GM23248 (cell line): Measurements from ENCODE around the gene LHB. TPM values are rescaled to one million over a fixed set of nuclear protein-coding genes. Genes with fewer than 3 reads are reported as not detected.
A peak's percentile ranks its signal among the peaks of the same experiment; 100 is the strongest.

Source experiments
- DNase-seq: peaks from one replicate; pipeline ENCODE4 v3.0.0-alpha.2; 2015
- H2AFZ ChIP-seq: fragments of 200-600 bp; sonication (generic); 2 replicates; pipeline ENCODE4 v1.6.1; 2016; ENCODE audit warnings: antibody characterized with exemption
- H3F3A ChIP-seq: fragments of 200-600 bp; sonication (generic); 2 replicates; pipeline ENCODE4 v1.6.1; 2016; ENCODE audit warnings: mild to moderate bottlenecking, antibody characterized with exemption, mixed run types; ENCODE audit not compliant: insufficient read depth
- H3K27ac ChIP-seq: fragments of 200-600 bp; sonication (generic); 2 replicates; pipeline ENCODE4 v1.5.1; 2016; ENCODE audit warnings: mild to moderate bottlenecking
- H3K27me3 ChIP-seq: fragments of 200-600 bp; sonication (generic); replicated peaks from 2 replicates; pipeline ENCODE4 v1.6.1; 2016; ENCODE audit warnings: mild to moderate bottlenecking; ENCODE audit not compliant: insufficient read depth
- H3K36me3 ChIP-seq: fragments of 200-600 bp; sonication (generic); 2 replicates; pipeline ENCODE4 v1.6.1; 2016; ENCODE audit warnings: low read depth, mild to moderate bottlenecking
- H3K4me1 ChIP-seq: fragments of 200-600 bp; sonication (generic); 2 replicates; pipeline ENCODE4 v1.6.1; 2016; ENCODE audit warnings: mild to moderate bottlenecking; ENCODE audit not compliant: insufficient read depth
- H3K4me2 ChIP-seq: fragments of 200-600 bp; sonication (generic); one replicate; pipeline ENCODE4 v1.6.1; 2016; ENCODE audit warnings: mild to moderate bottlenecking; ENCODE audit not compliant: unreplicated experiment
- H3K4me3 ChIP-seq: fragments of 200-600 bp; sonication (generic); 2 replicates; pipeline ENCODE4 v1.5.1; 2016; ENCODE audit warnings: mild to moderate bottlenecking
- H3K79me2 ChIP-seq: fragments of 200-600 bp; sonication (generic); 2 replicates; pipeline ENCODE4 v1.6.1; 2016; ENCODE audit warnings: mild to moderate bottlenecking; ENCODE audit not compliant: insufficient read depth
- H3K9ac ChIP-seq: fragments of 200-600 bp; sonication (generic); 2 replicates; pipeline ENCODE4 v1.6.1; 2016; ENCODE audit warnings: mild to moderate bottlenecking
- H3K9me2 ChIP-seq: fragments of 200-600 bp; sonication (generic); 2 replicates; pipeline ENCODE4 v1.6.1; 2016; ENCODE audit warnings: mixed run types, mild to moderate bottlenecking, moderate library complexity; ENCODE audit not compliant: insufficient read depth
- H3K9me3 ChIP-seq: fragments of 200-600 bp; sonication (generic); one replicate; pipeline ENCODE4 v1.6.1; 2017; ENCODE audit warnings: low read depth
- H4K20me1 ChIP-seq: fragments of 200-600 bp; sonication (generic); 2 replicates; pipeline ENCODE4 v1.6.0; 2016; ENCODE audit not compliant: insufficient read depth
- EZH2 ChIP-seq: fragments of 200-600 bp; sonication (generic); IDR thresholded peaks from 2 replicates; pipeline ENCODE4 v1.6.1; 2018; ENCODE audit warnings: antibody characterized with exemption, mild to moderate bottlenecking; ENCODE audit not compliant: insufficient read depth, poor library complexity, severe bottlenecking
- EZH2phosphoT487 ChIP-seq: fragments of 200-600 bp; sonication (generic); IDR thresholded peaks from 2 replicates; pipeline ENCODE4 v1.6.1; 2018; ENCODE audit warnings: antibody characterized with exemption, moderate library complexity, mild to moderate bottlenecking, low read depth; ENCODE audit not compliant: insufficient read depth
- WGBS, 2 experiments: methylation state at CpG; one replicate each; pipeline ENCODE4 v1.1.6; 2015 to 2017; ENCODE audit warnings: low lambda C conversion rate in 2 of 2, low coverage in 1 of 2; ENCODE audit errors: missing lambda C conversion rate in 2 of 2; 5-methylcytosine and 5-hydroxymethylcytosine counted together
- in situ Hi-C: fragments of 300-500 bp; cut with MboI; formaldehyde crosslinking; loops from 2 replicates; pipeline ENCODE4 v1.15.0; 2020
- polyA plus RNA-seq: library from polyadenylated mRNA; unstranded; fragments of >200 nt; fragmentation: Nextera tagmentation; extraction: Ambion mirVana; gene quantifications from 2 replicates; pipeline ENCODE4 v1.2.1, GENCODE V29; 2016
- total RNA-seq: library from RNA; depleted of rRNA; stranded (reverse); fragments of >200 nt; shearing (Covaris generic); gene quantifications from 2 replicates; pipeline ENCODE4 v1.2.3, GENCODE V29; 2014

The LHB gene
- total and polyA plus RNA-seq, 2 experiments from 2014 or later, result 0.54 TPM; not detected in 1

DNA sequence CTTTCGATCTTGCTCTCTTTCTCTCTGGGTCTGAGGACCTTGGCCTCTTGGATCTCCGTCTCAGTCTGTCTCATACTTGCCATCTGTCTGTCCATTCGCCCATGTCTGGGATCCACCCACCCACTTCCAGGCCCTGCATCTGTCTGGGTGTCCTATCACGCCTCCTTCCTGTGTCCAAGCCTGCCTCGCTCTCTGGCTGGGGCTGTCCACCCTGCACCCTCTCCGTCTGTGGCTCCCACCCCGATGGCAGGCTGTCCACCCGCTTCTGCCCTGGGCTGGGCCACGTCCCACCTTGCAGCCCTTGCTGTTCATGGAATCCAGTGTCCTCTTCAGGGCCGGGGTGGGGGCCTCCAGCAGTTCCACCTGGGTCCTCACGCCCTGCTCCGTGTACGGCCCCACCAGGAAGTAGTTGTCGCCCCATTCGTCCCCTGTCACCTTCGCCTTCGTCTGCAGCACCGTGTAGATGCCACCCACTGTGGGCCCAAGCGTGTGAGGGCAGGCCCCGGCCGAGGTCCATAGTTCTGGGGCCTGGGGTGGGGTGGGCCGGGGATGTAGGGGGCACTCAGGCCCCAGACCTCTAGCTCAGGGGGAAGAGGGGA, 25.8 kb downstream of the LHB start:
- Histone ChIP-seq H3K4me1 (peaks cover 17% of the 10 kb centered on the region; the same call in 1 of the 2 replicates), H3F3A (0 out of 2 replicates have a peak, but pooled peaks cover 5% of the 10 kb centered on the region), H3K27ac (no peak overlapping the region), H3K4me3 (peak overlapping the region; percentile 97), H3K9me2 (no peaks in the 10 kb centered on the region), H3K79me2 (peaks cover 82% of the 10 kb centered on the region), H3K9me3 (no peaks in the 10 kb centered on the region), H3K27me3 (no peaks in the 10 kb centered on the region), H3K4me2 (peak overlapping the region; percentile 92), H2AFZ (no peak overlapping the region), H3K36me3 (peaks cover 21% of the 10 kb centered on the region; the same call in 1 of the 2 replicates), H3K9ac (peak overlapping the region; percentile 99), H4K20me1 (0 out of 2 replicates have a peak, but pooled peaks cover 4% of the 10 kb centered on the region)
- in situ Hi-C loops, result no loop called here
- no peak for DNase-seq
- TF ChIP-seq EZH2 (no peak), EZH2phosphoT487 (no peak)
- 74% methylated on average over 19 to 22 of the region's 22 CpGs for WGBS, 2 experiments

DNA sequence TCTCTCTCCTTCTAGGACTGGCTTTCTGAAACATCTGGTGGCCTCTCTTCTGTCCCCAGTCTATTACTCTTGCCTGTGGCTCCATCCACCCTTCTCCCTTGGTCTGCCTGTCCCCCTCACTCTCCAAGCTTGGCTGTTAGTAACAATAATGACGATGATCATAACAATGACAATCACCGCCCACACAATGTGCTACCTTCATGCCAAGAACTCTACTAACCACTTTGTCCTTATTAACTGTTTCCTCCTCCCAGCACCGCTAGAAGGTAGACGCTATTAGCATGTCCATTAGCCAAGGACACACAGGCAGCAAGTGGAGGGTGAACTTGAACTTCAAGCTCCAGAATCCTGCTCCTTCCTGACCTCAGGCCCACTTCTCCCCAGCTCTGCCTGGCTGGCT, 26.5 kb downstream of the LHB start:
- no peak for TF ChIP-seq EZH2phosphoT487
- TF ChIP-seq EZH2, result no peak
- Histone ChIP-seq H3K9ac (peak overlapping the region; percentile 20; the same call in 1 of the 2 replicates), H3K27ac (no peak overlapping the region), H4K20me1 (0 out of 2 replicates have a peak, but pooled peaks cover 4% of the 10 kb centered on the region), H3K27me3 (no peaks in the 10 kb centered on the region), H2AFZ (no peak overlapping the region), H3F3A (0 out of 2 replicates have a peak, but pooled peaks cover 5% of the 10 kb centered on the region), H3K79me2 (peaks cover 75% of the 10 kb centered on the region), H3K9me2 (no peaks in the 10 kb centered on the region), H3K4me2 (peak overlapping the region; percentile 11), H3K9me3 (no peaks in the 10 kb centered on the region), H3K4me1 (peaks cover 17% of the 10 kb centered on the region; the same call in 1 of the 2 replicates), H3K36me3 (peaks cover 24% of the 10 kb centered on the region; the same call in 1 of the 2 replicates), H3K4me3 (no peak overlapping the region)
- WGBS, 2 experiments, result 61 to 67% methylated on average over 4 of the region's 4 CpGs
- in situ Hi-C loops, result no loop called here
- peak; percentile 36 for DNase-seq

DNA sequence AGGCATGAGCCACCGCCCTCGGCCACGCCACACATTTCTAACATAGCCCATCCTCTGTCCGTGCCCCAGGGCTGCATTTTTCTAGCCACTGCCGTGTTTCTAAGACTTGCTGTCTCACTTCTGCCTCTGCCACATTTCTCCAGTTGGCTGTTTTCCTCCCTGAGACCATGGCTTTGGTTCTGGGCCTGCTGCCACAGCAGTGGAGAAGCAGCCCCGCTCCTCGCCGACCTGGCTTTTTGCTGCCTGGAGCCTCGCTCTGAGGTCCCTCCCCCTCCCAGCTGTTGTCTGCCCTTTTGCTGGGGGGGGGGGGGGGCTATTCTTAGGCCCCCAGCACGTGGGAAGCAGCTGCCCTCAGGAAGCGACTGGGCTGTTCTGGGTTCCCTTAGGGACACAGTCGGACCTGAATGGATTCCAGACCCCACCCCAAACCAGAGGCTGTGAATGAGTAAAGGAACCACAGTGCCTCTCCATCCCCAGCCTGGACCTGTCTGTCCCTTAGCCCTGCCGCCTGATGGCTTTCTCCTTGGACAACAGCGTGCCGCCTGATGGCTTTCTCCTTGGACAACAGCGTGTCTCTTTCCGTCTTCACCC, 27.1 kb downstream of the LHB start:
- no peak for DNase-seq
- 0 out of 2 replicates have a peak, but pooled peaks cover 5% of the 10 kb centered on the region for H3F3A ChIP-seq
- WGBS, 2 experiments, result 69 to 80% methylated on average over 14 to 17 of the region's 17 CpGs
- H3K9me2 ChIP-seq, result no peaks in the 10 kb centered on the region
- peaks cover 69% of the 10 kb centered on the region for H3K79me2 ChIP-seq
- H4K20me1 ChIP-seq, result 0 out of 2 replicates have a peak, but pooled peaks cover 4% of the 10 kb centered on the region
- no peaks in the 10 kb centered on the region for H3K27me3 ChIP-seq
- H3K9me3 ChIP-seq, result no peaks in the 10 kb centered on the region
- no peak overlapping the region for H2AFZ ChIP-seq
- H3K9ac ChIP-seq, result peak overlapping the region; percentile 20; the same call in 1 of the 2 replicates
- no peak overlapping the region for H3K27ac ChIP-seq
- peaks cover 14% of the 10 kb centered on the region; the same call in 1 of the 2 replicates for H3K4me1 ChIP-seq
- H3K36me3 ChIP-seq, result peaks cover 30% of the 10 kb centered on the region
- in situ Hi-C loops, result no loop called here
- TF ChIP-seq EZH2phosphoT487 (no peak), EZH2 (no peak)
- no peak overlapping the region for H3K4me3 ChIP-seq
- no peak overlapping the region for H3K4me2 ChIP-seq

DNA sequence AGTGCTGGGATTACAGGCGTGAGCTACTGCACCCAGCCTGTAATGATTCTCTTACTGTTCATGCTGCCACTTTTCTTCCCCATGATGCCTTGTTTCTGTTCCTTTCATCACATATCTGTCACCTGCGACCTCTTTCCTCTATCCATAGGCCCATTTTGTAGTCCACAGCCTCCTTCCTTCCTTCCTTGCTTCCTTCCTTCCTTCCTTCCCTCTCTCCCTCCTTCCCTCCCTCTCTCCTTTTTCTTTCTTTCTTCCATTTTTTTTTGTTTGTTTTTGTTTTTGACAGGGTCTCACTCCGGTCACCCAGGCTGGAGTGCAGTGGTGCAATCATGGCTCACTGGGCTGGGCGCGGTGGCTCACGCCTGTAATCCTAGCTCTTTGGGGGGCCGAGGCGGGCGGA, 28.0 kb downstream of the LHB start:
- TF ChIP-seq EZH2 (no peak), EZH2phosphoT487 (no peak)
- no peak for DNase-seq
- Histone ChIP-seq H3K9me2 (no peaks in the 10 kb centered on the region), H3K36me3 (peaks cover 34% of the 10 kb centered on the region), H3K27me3 (no peaks in the 10 kb centered on the region), H3K9ac (no peak overlapping the region), H3K4me3 (no peak overlapping the region), H3K79me2 (peaks cover 60% of the 10 kb centered on the region), H4K20me1 (0 out of 2 replicates have a peak, but pooled peaks cover 4% of the 10 kb centered on the region), H3K27ac (no peak overlapping the region), H3K4me2 (no peak overlapping the region), H2AFZ (no peak overlapping the region), H3K4me1 (peaks cover 10% of the 10 kb centered on the region; the same call in 1 of the 2 replicates), H3F3A (0 out of 2 replicates have a peak, but pooled peaks cover 5% of the 10 kb centered on the region), H3K9me3 (no peaks in the 10 kb centered on the region)
- in situ Hi-C loops, result no loop called here
- WGBS, 2 experiments, result 89 to 91% methylated on average over 9 of the region's 9 CpGs
